ENCODE data around the gene CREB5.

CREB5 gene

DNA sequence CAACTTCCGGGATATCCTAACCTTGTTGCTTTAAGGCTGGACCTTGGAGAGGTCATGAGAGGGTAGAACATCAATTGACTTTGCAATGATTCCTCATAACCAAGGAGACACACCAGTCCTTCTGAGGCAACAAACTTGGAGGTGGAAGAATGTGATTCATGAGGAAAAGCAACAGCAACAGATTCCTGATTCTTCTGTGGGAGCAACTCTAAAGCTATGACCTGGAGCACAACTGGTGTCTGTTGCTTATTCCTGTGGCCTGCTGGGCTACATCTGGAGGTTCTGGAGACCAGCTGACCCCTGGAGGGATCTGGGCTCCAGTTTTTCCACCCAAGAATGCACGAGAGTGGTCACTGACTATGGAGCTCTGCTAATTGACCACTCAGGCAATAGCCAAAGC is 116.6 kb downstream of the CREB5 start:
- H3K79me2 ChIP-seq (ENCODE audit: insufficient read depth, low read depth): no peaks in the 10 kb centered on the region
- no peak overlapping the region for H3K4me2 ChIP-seq
- no peaks in the 10 kb centered on the region for H3K27me3 ChIP-seq (ENCODE audit: insufficient read depth, low read depth)
- no peak overlapping the region for H3K27ac ChIP-seq
- no peak overlapping the region for H2AFZ ChIP-seq (ENCODE audit: low read depth)
- H3K4me1 ChIP-seq (ENCODE audit: low read depth, poor library complexity, severe bottlenecking): no peaks in the 10 kb centered on the region
- TF ChIP-seq, protein P1, sequence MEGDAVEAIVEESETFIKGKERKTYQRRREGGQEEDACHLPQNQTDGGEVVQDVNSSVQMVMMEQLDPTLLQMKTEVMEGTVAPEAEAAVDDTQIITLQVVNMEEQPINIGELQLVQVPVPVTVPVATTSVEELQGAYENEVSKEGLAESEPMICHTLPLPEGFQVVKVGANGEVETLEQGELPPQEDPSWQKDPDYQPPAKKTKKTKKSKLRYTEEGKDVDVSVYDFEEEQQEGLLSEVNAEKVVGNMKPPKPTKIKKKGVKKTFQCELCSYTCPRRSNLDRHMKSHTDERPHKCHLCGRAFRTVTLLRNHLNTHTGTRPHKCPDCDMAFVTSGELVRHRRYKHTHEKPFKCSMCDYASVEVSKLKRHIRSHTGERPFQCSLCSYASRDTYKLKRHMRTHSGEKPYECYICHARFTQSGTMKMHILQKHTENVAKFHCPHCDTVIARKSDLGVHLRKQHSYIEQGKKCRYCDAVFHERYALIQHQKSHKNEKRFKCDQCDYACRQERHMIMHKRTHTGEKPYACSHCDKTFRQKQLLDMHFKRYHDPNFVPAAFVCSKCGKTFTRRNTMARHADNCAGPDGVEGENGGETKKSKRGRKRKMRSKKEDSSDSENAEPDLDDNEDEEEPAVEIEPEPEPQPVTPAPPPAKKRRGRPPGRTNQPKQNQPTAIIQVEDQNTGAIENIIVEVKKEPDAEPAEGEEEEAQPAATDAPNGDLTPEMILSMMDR (conservative IDR thresholded peaks at IDR 0.05; ENCODE audit: low read depth, low read length): no peak
- H3K4me3 ChIP-seq (IDR thresholded peaks at IDR 0.05; ENCODE audit: insufficient read depth, low read depth, low read length): no peak overlapping the region
- H3K36me3 ChIP-seq (ENCODE audit: insufficient read depth): no peaks in the 10 kb centered on the region
- no peak overlapping the region for H3K9ac ChIP-seq
- H4K20me1 ChIP-seq (ENCODE audit: insufficient read depth): no peaks in the 10 kb centered on the region

DNA sequence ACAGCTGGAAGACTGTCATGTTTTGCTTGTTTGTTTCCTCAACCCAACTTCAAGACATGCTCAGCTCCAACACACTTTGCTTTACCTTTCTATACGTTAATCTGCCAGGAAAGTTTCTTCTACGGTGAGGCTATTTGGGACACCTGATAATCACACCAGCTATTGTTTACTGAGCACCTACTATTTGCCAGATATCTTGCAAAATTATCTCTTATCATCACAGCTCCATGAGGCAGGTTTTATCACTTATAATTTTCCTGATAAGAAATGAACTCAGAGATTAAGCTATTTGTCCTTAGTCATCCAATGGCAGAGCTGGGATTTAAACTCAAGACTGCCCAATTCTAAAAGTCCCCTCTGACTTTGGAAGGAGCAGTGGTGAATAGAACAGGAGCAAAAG is 117.4 kb downstream of the CREB5 start:
- H3K27ac ChIP-seq: no peak overlapping the region
- no peaks in the 10 kb centered on the region for H3K27me3 ChIP-seq (ENCODE audit: insufficient read depth, low read depth)

DNA sequence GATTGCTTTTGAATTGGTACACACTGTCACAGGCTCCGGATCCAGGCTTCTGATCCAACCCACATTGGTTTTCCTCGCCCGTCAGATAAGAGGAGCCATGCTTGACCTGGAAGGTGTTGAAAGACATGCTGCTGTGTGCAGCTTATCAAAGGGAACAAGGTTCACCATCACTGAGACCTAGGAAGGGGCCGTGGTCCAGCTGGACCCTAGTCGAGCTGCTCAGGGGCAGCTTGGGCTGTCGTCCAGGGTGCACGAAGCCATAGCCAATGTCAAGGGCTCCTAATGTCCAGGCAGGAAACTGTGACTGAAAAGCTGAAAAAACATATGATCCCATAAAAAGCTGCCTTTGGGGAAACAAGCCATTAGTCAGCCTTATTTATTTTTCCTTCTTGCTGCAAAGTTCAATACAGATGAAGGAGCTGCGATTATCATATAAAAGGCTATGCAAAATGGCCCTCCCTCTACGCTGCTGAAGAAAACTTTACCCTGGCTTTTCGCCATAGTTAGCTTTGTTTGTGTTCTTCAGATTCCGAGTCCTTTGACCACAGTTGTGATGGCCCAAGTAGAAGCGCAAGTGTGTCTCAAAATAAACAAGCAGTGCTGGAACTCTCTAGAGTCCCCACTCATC is 118.0 kb downstream of the CREB5 start:
- Histone ChIP-seq H3K4me2 (no peak overlapping the region), H3K4me1 (ENCODE audit: low read depth, poor library complexity, severe bottlenecking) (no peaks in the 10 kb centered on the region), H3K27me3 (ENCODE audit: insufficient read depth, low read depth) (no peaks in the 10 kb centered on the region), H3K27ac (no peak overlapping the region), H3K79me2 (ENCODE audit: insufficient read depth, low read depth) (no peaks in the 10 kb centered on the region), H3K9ac (no peak overlapping the region), H3K36me3 (ENCODE audit: insufficient read depth) (no peaks in the 10 kb centered on the region), H2AFZ (ENCODE audit: low read depth) (no peak overlapping the region), H3K4me3 (IDR thresholded peaks at IDR 0.05; ENCODE audit: insufficient read depth, low read depth, low read length) (no peak overlapping the region), H4K20me1 (ENCODE audit: insufficient read depth) (no peaks in the 10 kb centered on the region)
- TF ChIP-seq, protein P1 (conservative IDR thresholded peaks at IDR 0.05; ENCODE audit: low read depth, low read length): no peak

More for the DNA sequence above, 117.4 kb downstream of the CREB5 start:
- Histone ChIP-seq H3K4me1 (ENCODE audit: low read depth, poor library complexity, severe bottlenecking) (no peaks in the 10 kb centered on the region), H3K36me3 (ENCODE audit: insufficient read depth) (no peaks in the 10 kb centered on the region), H3K9ac (no peak overlapping the region), H3K4me3 (IDR thresholded peaks at IDR 0.05; ENCODE audit: insufficient read depth, low read depth, low read length) (no peak overlapping the region), H4K20me1 (ENCODE audit: insufficient read depth) (no peaks in the 10 kb centered on the region), H3K79me2 (ENCODE audit: insufficient read depth, low read depth) (no peaks in the 10 kb centered on the region), H2AFZ (ENCODE audit: low read depth) (no peak overlapping the region), H3K4me2 (no peak overlapping the region)
- TF ChIP-seq, protein P1 (conservative IDR thresholded peaks at IDR 0.05; ENCODE audit: low read depth, low read length): no peak

DNA sequence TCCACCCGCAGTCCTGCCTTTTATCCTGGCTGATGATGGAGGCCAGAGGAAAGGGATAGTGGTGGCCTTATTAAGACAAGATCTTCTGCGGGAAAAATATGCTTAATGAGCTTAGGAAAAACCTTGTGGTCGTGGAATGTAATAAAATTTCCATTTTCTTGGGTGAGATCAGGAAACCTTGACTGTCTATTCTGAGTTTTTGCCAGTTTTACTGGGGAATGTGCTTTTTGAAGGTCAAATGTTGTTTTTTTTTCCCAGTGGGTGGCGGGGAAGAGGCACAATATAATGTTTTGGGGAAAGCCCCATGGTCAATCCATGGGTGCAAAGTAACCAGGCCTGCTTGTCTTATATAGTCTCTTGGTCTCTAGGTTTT is 118.5 kb downstream of the CREB5 start:
- H3K9ac ChIP-seq: no peak overlapping the region
- no peaks in the 10 kb centered on the region for H4K20me1 ChIP-seq (ENCODE audit: insufficient read depth)
- no peak overlapping the region for H3K27ac ChIP-seq
- H3K4me2 ChIP-seq: no peak overlapping the region
- TF ChIP-seq, protein P1 (conservative IDR thresholded peaks at IDR 0.05; ENCODE audit: low read depth, low read length): no peak
- no peaks in the 10 kb centered on the region for H3K79me2 ChIP-seq (ENCODE audit: insufficient read depth, low read depth)
- no peak overlapping the region for H2AFZ ChIP-seq (ENCODE audit: low read depth)
- no peaks in the 10 kb centered on the region for H3K4me1 ChIP-seq (ENCODE audit: low read depth, poor library complexity, severe bottlenecking)
- no peaks in the 10 kb centered on the region for H3K36me3 ChIP-seq (ENCODE audit: insufficient read depth)
- H3K4me3 ChIP-seq (IDR thresholded peaks at IDR 0.05; ENCODE audit: insufficient read depth, low read depth, low read length): no peak overlapping the region
- H3K27me3 ChIP-seq (ENCODE audit: insufficient read depth, low read depth): no peaks in the 10 kb centered on the region
